GM12878 (cell line): ENCODE measurements around the gene SRBD1.

Experiments
- ASH2L ChIP-seq: fragments of 300-600, 200-600 bp; sonication (generic); IDR thresholded peaks from 2 replicates; pipeline ENCODE4 v1.6.1; 2017; ENCODE audit warnings: low read depth, mild to moderate bottlenecking, borderline replicate concordance
- BHLHE40 ChIP-seq, 2 experiments: fragments of 450-650 bp in 1 of 2; IDR thresholded peaks; 2 replicates each; pipeline ENCODE4 v1.6.1; 2011 to 2017; ENCODE audit warnings: low read depth in 2 of 2, borderline replicate concordance in 1 of 2, improper control_type of control experiment in 1 of 2, low read length in 1 of 2, mild to moderate bottlenecking in 1 of 2
- JUND ChIP-seq: IDR thresholded peaks from 2 replicates; pipeline ENCODE4 v1.6.1; 2012; ENCODE audit warnings: low read depth, mild to moderate bottlenecking, low read length, improper control_type of control experiment, moderate library complexity
- KLF5 ChIP-seq: fragments of 450-650 bp; IDR thresholded peaks from 2 replicates; pipeline ENCODE4 v1.6.1; 2014; ENCODE audit warnings: mild to moderate bottlenecking; ENCODE audit not compliant: partially characterized antibody
- POLR2AphosphoS5 ChIP-seq: IDR thresholded peaks from 2 replicates; pipeline ENCODE4 v1.6.1; 2011; ENCODE audit warnings: mild to moderate bottlenecking, low read length, inconsistent platforms
- TCF12 ChIP-seq: IDR thresholded peaks from 2 replicates; pipeline ENCODE4 v1.6.1; 2011; ENCODE audit warnings: low read depth, mild to moderate bottlenecking, low read length
- TF ChIP-seq, protein P1 (sequence below): fragments of 150-350 bp; IDR thresholded peaks from 2 replicates; pipeline ENCODE4 v1.6.1; 2016; ENCODE audit warnings: low read depth, low read length
- TF ChIP-seq, protein P2 (sequence below), 3 experiments: IDR thresholded peaks in 2 of 3; conservative IDR thresholded peaks in 1 of 3; 2 replicates each; pipeline ENCODE4 v1.5.1; 2011; ENCODE audit warnings: low read depth in 3 of 3, low read length in 3 of 3, mild to moderate bottlenecking in 3 of 3, control low read depth in 2 of 3, moderate library complexity in 2 of 3, inconsistent platforms in 1 of 3, mixed read lengths in 1 of 3; ENCODE audit not compliant: control insufficient read depth in 2 of 3, insufficient read depth in 1 of 3; ENCODE audit errors: extremely low read depth in 1 of 3
- TF ChIP-seq, protein P3 (sequence below): fragments of 450-650 bp; IDR thresholded peaks from 2 replicates; pipeline ENCODE4 v1.6.1; 2017; ENCODE audit warnings: antibody characterized with exemption, mild to moderate bottlenecking, moderate library complexity
- TF ChIP-seq, protein P4 (sequence below): fragments of 450-650 bp; IDR thresholded peaks from 2 replicates; pipeline ENCODE4 v1.6.1; 2017; ENCODE audit warnings: mild to moderate bottlenecking, low read depth, inconsistent platforms; ENCODE audit not compliant: poor library complexity, severe bottlenecking
- TF ChIP-seq, protein P5 (sequence below): IDR thresholded peaks from 2 replicates; pipeline ENCODE4 v1.6.1; 2012; ENCODE audit warnings: low read depth, low read length, improper control_type of control experiment

DNA sequence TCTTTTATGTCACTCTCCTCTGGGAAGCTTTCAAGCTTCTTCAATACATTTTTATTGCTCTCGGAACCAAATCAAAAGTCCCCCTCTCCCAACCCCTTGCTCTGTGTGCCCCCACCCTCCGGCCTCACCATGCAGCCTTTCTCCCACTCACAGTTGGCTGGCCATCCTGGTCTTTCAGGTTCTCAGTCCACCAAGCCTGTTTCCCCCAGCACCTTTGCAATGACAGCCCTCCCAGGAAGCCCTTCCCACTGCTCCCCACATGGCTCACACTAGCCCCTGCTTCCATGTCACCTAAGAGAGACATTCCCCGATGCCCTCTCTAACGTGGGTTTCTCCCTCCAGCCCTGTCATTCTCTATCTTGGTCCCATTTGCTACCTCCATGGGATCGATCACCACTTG, 266.6 kb downstream of the SRBD1 start:
- no peak for TF ChIP-seq TCF12
- TF ChIP-seq, protein P1, sequence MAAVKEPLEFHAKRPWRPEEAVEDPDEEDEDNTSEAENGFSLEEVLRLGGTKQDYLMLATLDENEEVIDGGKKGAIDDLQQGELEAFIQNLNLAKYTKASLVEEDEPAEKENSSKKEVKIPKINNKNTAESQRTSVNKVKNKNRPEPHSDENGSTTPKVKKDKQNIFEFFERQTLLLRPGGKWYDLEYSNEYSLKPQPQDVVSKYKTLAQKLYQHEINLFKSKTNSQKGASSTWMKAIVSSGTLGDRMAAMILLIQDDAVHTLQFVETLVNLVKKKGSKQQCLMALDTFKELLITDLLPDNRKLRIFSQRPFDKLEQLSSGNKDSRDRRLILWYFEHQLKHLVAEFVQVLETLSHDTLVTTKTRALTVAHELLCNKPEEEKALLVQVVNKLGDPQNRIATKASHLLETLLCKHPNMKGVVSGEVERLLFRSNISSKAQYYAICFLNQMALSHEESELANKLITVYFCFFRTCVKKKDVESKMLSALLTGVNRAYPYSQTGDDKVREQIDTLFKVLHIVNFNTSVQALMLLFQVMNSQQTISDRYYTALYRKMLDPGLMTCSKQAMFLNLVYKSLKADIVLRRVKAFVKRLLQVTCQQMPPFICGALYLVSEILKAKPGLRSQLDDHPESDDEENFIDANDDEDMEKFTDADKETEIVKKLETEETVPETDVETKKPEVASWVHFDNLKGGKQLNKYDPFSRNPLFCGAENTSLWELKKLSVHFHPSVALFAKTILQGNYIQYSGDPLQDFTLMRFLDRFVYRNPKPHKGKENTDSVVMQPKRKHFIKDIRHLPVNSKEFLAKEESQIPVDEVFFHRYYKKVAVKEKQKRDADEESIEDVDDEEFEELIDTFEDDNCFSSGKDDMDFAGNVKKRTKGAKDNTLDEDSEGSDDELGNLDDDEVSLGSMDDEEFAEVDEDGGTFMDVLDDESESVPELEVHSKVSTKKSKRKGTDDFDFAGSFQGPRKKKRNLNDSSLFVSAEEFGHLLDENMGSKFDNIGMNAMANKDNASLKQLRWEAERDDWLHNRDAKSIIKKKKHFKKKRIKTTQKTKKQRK, result no peak
- TF ChIP-seq, protein P2, sequence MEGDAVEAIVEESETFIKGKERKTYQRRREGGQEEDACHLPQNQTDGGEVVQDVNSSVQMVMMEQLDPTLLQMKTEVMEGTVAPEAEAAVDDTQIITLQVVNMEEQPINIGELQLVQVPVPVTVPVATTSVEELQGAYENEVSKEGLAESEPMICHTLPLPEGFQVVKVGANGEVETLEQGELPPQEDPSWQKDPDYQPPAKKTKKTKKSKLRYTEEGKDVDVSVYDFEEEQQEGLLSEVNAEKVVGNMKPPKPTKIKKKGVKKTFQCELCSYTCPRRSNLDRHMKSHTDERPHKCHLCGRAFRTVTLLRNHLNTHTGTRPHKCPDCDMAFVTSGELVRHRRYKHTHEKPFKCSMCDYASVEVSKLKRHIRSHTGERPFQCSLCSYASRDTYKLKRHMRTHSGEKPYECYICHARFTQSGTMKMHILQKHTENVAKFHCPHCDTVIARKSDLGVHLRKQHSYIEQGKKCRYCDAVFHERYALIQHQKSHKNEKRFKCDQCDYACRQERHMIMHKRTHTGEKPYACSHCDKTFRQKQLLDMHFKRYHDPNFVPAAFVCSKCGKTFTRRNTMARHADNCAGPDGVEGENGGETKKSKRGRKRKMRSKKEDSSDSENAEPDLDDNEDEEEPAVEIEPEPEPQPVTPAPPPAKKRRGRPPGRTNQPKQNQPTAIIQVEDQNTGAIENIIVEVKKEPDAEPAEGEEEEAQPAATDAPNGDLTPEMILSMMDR (IDR thresholded peaks at IDR 0.05 in 2 of 3, conservative IDR thresholded peaks at IDR 0.05 in 1 of 3; ENCODE audit: control insufficient read depth in 2 of 3, extremely low read depth in 1 of 3, insufficient read depth in 1 of 3, low read depth in 3 of 3, low read length in 3 of 3), result no peak
- no peak for TF ChIP-seq POLR2AphosphoS5
- no peak for TF ChIP-seq JUND
- TF ChIP-seq, protein P3, sequence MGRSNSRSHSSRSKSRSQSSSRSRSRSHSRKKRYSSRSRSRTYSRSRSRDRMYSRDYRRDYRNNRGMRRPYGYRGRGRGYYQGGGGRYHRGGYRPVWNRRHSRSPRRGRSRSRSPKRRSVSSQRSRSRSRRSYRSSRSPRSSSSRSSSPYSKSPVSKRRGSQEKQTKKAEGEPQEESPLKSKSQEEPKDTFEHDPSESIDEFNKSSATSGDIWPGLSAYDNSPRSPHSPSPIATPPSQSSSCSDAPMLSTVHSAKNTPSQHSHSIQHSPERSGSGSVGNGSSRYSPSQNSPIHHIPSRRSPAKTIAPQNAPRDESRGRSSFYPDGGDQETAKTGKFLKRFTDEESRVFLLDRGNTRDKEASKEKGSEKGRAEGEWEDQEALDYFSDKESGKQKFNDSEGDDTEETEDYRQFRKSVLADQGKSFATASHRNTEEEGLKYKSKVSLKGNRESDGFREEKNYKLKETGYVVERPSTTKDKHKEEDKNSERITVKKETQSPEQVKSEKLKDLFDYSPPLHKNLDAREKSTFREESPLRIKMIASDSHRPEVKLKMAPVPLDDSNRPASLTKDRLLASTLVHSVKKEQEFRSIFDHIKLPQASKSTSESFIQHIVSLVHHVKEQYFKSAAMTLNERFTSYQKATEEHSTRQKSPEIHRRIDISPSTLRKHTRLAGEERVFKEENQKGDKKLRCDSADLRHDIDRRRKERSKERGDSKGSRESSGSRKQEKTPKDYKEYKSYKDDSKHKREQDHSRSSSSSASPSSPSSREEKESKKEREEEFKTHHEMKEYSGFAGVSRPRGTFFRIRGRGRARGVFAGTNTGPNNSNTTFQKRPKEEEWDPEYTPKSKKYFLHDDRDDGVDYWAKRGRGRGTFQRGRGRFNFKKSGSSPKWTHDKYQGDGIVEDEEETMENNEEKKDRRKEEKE, result no peak
- no peak for TF ChIP-seq ASH2L
- TF ChIP-seq, protein P4, sequence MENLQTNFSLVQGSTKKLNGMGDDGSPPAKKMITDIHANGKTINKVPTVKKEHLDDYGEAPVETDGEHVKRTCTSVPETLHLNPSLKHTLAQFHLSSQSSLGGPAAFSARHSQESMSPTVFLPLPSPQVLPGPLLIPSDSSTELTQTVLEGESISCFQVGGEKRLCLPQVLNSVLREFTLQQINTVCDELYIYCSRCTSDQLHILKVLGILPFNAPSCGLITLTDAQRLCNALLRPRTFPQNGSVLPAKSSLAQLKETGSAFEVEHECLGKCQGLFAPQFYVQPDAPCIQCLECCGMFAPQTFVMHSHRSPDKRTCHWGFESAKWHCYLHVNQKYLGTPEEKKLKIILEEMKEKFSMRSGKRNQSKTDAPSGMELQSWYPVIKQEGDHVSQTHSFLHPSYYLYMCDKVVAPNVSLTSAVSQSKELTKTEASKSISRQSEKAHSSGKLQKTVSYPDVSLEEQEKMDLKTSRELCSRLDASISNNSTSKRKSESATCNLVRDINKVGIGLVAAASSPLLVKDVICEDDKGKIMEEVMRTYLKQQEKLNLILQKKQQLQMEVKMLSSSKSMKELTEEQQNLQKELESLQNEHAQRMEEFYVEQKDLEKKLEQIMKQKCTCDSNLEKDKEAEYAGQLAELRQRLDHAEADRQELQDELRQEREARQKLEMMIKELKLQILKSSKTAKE, result no peak
- no peak for TF ChIP-seq BHLHE40 (IDR thresholded peaks at IDR 0.05; ENCODE audit: borderline replicate concordance in 1 of 2, low read depth in 2 of 2, low read length in 1 of 2)
- TF ChIP-seq, protein P5, sequence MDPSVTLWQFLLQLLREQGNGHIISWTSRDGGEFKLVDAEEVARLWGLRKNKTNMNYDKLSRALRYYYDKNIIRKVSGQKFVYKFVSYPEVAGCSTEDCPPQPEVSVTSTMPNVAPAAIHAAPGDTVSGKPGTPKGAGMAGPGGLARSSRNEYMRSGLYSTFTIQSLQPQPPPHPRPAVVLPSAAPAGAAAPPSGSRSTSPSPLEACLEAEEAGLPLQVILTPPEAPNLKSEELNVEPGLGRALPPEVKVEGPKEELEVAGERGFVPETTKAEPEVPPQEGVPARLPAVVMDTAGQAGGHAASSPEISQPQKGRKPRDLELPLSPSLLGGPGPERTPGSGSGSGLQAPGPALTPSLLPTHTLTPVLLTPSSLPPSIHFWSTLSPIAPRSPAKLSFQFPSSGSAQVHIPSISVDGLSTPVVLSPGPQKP, result no peak
- no peak for TF ChIP-seq KLF5
